SW 1271 (cell line): ENCODE data around the gene NDST1.

Source experiments
- DNase-seq, 2 experiments: peaks; one replicate each; lab custom pipeline; 2025; lab: John Stamatoyannopoulos, UW

Gene NDST1

DNA sequence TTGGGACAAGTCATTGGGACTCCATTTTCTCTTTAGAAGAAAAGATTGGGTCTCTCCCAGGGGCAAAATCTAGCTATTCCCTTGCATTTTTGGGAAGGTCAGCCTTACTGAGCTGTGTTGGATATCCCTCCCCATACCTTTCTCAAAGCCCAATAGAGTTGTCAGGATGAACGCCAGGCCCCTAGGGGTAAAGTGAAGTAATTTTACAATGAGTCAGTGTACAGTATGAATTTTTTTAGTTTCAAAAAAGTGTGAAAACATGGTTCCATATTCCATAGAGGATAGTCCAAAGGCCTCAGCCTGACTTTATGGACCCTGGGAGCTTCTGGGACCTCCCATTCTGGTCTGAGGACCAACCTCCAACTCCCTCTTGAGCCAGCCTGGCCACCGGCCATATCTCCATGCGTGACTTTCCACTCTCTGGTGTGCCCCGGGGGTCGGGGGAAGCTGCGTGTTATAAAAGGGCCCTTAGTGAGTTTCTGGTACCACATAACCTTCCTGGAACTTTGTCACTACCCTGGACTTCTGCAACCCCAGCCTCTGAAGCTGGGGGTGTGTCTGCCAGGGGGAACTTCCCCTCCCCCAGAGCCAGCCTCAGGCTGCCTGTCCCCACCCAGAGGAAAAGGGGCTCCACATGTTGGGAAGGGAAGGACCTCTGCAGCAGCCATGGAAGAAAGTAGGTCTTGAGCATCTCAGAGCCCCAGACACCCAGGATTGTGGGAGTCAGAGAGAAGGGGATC is 80.1 kb downstream of the NDST1 start:
- DNase-seq: no peak

DNA sequence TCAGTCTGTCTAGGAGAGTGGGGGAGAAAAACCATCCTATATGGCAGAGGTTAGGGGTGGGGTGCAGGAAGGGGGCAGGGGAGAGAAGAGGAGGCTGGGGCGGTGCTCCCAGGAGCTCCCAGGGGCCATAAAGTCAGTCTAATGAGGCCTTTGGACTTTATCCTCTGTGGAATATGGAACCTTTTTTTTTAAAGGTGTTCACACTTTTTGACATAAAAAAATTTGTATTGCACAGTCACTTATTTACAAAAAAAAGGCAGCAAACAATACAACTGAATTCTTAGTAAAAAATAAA is 80.6 kb downstream of the NDST1 start:
- DNase-seq: no peak

DNA sequence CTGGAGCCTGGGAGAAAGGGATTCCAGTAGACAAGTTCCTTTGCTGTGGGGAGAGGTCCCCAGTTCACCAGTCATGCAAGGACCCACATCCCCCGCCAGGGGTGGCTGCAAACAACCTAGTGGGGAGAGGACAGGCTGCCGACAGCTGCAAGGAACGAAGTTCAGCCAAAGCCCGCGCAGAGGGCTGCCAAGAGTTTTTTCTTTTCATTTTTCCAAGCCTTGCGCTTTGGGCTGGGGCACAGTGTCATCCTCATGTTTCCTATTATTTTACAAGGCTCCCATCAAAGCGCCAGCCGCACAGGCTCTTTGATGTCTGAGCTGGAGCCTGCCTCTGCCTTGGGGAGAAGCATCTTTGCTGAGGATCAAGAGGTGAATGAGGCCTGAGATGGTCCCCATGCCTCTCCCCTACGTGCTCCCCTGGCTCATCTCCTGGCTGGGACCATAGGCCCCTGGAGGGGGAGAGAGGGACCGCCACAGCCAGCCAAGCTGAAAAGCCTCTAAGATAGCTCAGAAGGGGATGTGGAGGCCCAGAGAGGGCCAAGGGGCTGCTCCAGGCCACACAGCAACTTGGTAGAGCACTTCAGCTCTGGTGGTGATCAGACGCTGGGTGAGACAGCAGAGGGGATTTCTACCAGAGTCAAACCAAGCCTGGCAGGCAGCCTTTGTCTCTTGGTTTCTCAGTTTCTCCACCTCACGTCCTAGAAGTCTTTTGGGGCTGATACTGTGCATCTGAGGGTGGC is 82.1 kb downstream of the NDST1 start:
- DNase-seq: no peak

DNA sequence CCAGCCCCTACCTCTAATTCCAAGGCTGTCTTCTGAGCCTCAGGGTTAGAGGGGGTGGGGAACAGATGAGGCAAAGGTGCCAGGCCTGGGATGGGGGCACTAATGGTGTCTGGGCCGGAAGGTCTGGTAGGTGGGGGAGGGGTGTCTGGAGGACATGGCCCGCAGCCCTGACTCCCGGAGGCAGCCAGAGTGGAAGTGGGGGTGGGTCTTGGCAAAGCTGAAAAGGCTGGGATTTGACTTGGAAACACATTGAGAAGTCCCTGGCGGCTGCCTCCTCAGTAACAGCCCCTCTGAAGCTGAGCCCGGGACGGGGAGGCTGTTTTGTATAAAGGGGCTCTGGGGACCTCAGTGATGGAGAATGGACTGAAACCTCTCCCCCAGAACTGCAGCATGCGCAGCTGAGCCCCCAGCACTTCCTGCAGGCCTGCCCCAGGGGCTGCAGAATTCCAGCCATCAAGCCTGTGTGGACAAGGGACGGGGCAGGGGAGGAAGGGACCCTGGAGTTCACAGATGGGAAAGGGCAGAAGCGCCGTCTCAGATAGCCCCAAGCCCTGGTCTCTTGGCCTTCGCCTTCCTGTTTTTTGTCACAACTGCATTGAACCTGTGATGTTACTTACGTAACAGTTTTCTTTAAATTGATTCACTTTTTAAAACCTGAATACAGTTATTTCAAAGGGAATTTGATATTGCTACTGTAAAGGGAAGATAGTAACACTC is 83.2 kb downstream of the NDST1 start:
- DNase-seq: no peak

DNA sequence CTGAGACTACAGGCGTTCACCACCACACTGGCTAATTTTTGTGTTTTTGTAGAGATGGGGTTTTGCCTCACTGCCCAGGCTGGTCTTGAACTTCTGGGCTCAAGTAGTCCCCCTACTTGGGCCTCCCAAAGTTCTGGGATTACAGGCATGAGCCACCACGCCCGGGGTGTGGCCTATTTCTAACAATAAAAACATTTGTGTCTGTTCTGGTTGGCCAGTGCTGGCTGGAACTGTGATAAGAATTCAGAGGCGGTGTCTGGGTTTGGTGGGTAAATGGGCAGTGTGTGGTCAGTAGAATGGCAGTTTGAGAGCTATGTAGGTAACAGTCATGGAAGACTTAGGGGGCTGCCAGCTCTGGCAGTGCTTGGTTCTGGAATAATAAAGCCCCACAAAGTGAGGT is 85.7 kb downstream of the NDST1 start:
- no peak for DNase-seq

DNA sequence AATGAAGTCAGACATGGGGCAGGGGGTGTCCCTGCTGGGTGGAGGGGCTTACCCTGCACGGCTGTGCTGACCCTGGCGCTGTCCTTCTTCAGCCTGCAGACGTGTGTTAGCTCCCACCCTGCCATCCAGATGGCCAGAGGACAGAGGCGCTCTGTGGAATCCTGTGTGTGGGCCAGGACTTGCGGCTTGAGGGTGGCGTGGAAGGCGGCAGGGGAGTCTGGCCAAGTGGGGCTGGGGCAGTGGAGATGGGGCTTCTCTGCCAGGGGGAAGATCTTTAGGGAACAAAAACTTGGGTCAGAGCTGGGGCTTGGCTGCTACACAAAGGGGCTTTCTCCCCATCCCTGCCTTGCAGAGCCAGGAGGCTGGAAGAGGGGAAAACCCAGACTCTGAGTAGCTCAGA is 86.1 kb downstream of the NDST1 start:
- no peak for DNase-seq

DNA sequence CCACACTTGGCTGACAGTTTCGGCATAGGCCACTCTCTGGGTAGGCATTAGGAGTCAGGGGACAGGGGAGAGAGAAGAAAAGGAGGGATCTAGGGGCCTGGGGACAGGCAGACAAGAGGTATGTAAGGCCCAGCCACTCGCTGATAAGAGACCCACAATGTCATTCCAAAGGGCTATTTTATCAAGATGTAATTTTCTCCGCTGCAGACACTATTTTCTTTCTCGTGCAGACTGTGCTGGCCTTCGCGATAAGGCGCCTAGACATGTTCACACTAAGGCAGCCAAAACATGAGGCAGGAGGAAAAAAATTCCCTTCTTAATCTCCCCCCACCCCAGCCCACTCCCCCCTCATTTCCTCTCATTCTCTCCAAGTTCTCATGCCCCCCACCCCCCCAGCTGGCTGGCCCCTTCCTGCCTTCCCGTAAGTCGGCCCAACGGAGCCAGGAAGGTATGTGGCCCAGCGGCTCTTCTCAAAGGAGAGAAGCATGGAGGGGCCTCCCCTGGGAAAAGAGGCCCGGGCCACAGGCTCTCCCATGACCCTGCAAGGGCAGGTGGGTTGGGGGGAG is 87.6 kb downstream of the NDST1 start:
- no peak for DNase-seq

DNA sequence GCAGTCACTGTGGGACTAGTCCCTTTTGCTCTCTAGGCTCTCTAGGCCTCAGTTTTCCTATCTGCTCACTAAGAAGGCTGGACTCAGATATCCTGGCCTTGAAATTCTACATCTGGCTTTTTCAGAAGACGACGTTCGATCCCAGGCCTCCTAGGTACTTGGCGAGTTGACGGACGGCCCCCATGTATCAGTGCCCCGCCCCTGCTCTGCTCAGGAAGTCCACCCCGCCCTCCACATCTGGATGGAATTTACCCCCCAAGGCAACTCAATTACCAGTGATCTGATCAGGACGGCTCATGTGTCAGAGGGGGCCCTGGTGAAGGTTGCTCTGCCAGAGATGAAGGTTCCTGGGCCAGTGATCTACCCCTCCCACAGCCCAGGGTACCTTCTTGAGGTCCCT is 88.4 kb downstream of the NDST1 start:
- no peak for DNase-seq

DNA sequence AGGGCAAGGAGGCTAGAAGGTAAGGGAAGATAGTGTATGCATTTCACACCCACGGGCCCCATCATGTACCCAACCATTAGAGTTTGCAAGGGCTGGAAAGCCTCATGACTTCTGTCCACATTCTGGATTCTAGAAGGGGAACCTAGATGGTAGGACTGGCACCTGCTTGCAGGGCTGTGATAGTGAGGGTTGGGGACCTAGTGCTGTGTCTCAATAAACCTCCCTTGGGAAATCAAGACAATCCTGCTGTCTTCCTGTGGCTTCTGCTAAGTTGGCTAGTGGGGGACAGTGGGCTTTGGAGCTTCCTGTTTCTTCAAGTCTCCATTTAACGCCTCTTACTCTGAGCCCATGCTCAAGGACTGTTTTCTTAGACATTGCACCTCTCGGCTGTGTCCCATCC is 88.9 kb downstream of the NDST1 start:
- no peak for DNase-seq

DNA sequence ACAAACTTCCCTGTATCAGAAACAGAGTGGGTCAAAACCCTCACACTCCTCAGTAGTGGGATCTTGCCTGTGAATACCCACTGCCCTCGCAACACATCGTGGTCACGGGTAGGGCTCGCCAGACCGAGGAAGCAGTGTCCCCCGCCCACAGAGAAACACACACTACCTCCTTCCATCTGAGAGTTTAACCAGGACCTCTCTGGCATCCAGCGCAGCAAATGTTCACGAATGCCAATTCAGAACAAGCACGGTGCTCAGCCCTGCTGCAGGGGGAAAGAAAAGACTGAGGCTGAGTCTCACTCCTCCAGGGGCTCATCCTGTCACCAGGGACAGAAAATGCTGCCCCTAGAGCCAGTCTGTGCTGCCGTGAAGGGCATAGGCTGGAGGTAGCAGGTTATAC is 90.1 kb downstream of the NDST1 start:
- DNase-seq: no peak

DNA sequence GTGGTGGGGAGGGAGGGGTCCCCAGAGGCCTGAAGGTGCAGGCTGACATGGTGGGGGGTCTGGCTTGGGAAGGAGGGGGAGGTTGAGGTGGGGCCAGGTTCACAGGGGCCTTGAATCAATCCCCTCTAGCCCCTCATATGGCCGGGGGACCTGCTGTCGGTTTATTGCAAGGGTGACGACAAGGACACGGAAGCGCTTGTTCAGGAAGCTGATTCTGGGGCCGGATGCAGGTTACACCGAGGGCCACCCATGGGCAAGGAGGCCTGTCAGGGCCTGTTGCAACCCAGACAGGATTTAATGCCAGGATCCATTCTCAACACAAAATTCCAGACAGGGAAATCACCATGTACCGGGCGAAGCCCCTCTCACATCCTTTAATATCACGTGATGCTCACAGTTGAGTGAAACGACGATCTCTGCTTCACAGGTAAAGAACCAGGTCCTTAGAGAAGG is 90.9 kb downstream of the NDST1 start:
- DNase-seq: no peak

DNA sequence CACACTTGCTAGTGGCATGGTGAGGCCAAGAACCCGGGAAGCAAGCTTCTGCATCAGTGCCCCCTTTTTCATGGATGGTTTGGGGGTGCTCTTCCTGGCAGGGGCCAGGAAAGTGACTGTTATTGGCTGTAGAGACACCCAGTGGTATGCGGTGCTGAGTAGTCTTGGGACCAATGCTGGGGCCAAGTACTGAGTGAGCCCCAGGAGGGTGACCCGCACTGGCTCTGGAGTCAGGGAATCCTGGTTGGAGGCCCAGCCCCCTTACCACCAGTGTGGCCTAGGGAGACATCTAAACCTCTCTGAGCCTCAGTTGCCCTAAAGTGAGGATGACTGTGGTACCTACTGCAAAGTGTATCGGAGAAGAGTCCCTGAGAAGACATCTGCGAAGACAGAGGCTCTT is 91.3 kb downstream of the NDST1 start:
- DNase-seq: no peak

DNA sequence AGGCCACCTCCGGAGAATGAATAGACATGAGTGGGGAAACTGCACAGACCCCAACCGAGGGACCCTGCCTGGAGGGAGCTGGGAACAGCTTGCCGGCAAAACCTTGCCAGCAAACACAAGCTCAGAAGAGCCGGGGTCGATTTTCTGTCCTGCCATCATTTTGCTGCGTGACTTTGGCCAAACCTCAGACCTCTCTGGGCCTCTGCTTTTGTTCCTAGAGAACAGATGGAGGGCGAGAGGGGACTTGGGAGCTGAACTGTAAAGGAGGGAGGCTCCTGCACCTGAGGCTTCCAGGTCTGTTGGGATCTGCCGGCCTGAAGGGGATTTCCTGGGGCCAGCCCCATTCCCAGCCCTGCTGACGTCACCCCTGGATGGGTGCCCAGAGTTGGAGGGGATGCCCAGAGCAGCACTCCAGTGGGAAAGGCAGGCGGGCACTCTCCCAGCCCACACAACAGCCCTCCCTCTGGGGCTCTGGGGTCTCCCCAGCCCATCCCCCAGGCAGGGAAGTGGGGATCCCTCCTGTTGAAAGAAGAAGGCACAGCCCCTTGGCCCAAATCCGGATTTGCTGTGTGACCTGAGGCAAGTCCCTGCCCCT is 92.1 kb downstream of the NDST1 start:
- DNase-seq: no peak

DNA sequence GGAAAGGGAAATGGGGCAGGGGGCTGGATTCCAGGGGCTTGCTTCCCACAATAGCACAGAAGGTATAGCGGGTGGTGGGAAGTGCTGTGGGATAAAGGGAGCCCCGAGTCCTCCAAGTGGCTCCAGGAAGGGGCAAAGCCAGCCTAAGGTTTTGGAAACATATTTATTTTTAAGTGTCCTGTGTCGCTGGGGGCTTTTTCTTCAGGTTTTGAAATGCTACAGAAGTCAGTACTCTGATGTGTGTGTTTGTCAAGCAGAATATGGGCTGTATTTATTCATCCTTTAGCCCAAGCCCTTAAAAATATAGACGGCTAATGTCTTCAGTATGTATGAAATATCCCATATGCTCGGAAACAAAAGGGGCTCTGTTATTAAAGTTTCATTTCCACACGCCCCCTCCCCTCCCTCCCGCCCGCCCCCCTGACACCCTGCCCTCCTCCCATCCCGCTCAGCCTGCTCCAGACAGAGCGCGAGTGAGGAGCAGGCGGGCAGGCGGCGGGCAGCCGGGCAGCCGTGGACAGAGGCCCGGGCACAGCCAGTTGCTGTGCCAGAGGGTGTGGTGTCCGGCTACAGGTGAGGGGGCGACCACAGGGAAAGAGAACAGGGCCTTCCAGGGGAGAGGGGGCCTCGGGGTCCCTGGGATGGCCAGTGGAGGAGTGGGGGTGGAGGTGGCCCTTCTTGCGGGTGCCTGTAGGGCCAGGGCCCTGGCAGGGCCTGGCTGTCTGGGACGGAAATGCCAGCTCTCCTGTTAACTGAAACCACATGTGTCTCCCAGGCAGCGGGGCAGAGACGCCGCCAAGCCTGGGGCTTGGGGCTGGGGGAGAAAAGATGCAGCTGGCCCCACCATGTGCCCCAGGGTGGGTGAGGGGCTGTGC is 92.9 kb downstream of the NDST1 start:
- DNase-seq: no peak

DNA sequence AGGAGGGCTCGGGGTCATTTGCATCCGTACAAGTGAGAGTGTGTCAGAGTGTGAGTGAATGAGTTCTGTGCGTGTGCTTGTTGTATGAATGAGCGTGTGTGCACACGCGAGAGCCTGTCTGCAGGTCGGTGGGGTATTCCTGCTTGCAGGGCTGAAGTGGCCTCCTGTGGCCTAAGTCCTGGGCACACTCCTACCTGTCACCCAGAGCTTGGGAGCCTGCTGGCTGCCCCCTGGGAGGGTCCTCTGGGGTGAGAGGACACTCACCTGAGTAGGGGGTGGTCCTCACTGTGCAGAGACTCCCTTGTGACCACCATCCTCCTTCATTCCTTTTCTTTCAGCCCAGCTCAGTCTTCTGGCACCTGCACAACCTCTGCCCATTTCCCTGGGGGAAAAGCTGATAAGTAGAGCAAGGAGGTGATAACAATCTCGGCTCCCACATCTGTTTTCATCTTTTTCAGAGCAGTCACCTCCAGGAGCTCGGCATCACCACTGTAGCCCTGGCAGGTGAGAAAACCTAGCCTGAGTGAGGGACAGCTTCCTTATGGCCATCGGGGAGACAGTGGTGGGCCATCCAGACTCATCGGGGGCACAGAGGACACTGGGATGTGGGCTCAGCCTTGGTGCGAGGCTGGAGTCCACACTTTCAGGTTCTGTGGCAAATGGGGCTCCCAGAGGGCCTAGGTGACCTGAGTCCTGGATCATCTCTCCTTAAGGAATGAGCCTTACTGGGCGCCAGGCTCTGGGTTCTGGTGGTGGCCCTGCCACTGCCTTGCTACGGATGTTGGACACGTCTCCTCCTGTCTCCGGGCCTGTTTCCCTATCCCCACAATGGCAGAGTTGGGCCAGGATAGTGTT is 93.8 kb downstream of the NDST1 start:
- DNase-seq: no peak

DNA sequence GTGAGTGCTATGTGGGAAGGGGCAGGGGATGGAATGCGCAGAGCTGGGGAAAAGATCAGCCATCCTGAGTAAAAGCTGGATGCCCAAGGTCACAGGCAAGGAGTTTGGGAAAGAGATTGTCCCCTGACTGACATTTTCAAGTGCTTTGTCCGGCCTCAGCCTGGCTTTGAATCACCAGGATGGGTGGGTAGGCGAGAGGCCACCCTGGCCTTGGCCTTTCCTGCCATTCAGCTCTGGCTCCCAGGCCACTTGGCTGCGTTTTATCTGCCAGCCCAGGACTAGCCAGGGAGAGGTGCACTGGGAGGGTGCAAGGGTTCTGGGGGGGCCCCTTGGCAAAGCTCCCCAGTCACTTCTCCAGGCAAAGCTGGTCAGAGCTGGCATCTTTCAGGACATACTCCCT is 95.1 kb downstream of the NDST1 start:
- DNase-seq: no peak

DNA sequence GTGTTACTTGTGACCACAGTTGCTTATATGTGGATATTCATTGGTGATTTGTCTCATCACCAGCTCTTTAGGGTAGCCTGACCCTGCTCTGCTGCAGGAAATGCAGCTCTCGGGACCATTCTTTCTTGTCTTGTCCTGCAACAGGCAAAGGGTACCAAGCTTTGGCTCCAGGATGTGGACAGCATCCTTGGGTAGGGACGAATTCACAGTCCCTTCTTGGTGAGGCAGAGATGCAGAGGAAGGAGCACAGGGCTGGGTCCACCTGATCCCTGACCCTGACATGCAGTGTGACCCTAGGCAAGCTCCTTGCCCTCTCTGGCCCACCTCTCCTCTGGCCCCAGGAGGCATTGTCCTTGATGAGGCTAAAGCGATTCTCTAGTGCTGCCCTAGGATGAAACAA is 95.6 kb downstream of the NDST1 start:
- DNase-seq: no peak

DNA sequence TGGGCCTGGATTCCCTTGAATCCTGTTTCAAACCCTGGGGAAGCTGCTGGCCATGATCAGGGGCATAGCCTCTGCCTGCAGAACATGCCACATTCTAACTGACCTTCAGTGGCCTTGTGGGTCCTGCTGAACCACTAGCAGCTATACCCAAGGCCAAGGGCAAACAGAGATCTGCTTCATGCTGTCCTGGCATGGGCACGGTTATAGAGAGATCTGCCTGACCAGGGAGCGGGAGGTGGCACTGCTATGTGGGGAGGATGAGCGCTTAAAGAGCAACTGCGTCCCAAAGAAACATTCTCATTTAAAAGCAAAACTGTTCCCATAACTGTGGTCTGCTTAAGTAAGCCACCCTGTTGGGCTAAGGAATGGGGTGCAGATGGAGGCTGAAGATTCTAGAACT is 96.1 kb downstream of the NDST1 start:
- no peak for DNase-seq

DNA sequence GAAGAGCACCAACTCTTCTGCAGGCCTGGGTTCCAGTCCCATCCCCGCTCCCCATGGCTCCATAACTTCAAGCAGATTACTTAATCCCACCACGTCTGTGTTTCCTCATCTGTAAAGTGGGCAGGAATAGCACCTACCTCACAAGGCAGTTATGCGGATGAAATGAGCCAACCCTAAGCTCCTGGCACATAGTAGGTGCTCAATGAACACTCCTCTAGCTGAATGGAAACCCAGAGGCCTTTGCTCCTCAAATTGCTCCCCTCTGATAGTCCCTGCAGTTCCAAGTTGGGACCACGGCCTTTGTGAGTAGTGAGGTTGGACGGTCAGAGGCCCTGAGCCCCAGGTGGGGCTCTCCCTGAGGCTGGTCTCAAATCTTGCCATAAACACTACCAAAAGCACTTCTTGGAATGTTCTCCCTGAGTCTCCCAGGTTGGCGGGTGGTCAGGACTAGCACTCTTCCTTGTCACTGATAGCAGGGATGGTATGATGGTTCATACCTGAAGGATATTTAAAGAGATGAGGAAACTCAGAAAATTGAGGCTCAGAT is 97.0 kb downstream of the NDST1 start:
- no peak for DNase-seq

DNA sequence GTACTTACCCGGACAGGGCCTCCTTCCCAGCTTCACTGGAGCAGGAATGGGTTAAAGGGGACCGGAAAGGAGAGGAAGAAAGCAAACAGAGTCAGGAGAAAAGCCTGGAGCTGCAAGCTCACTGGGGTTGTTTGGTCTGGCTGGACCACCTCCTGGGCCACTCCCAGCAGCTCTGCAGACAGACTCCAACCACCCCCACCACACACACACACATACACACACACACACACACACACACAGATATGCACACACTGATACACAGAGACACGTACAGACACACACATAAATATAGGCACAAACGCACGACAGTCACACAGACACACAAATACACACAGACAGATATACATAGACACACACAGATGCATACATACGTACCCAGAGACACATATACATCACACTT is 97.6 kb downstream of the NDST1 start:
- no peak for DNase-seq
